ENCODE data around the gene ATRNL1. TPM values are rescaled to one million over a fixed set of nuclear protein-coding genes. Genes with fewer than 3 reads are reported as not detected.

The ATRNL1 gene
- polyA plus RNA-seq, 1 of the 3 experiments (the other 2 are of a cell fraction): 0.67 TPM

- H3K27me3 ChIP-seq (ENCODE audit: insufficient read depth): no peaks in the 10 kb centered on the region
- H3K4me3 ChIP-seq (ENCODE audit: low read depth in 2 of 2, low read length in 1 of 2): no peak overlapping the region
- no peak for DNase-seq
- H4K20me1 ChIP-seq (ENCODE audit: insufficient read depth): no peaks in the 10 kb centered on the region
- H3K9me2 ChIP-seq: no peaks in the 10 kb centered on the region
- no peaks in the 10 kb centered on the region for H3K36me3 ChIP-seq (replicated peaks in 1 of 2; ENCODE audit: control insufficient read depth in 1 of 2, insufficient read depth in 2 of 2, low read length in 1 of 2)
- ChIA-PET CTCF (no interaction called here), POLR2A (no interaction called here)
- H3K4me2 ChIP-seq: no peak overlapping the region
- no peak overlapping the region for H2AFZ ChIP-seq (ENCODE audit: low read depth)
- H3K4me1 ChIP-seq (ENCODE audit: control insufficient read depth in 1 of 2, insufficient read depth in 2 of 2, low read depth in 1 of 2, low read length in 1 of 2): no peaks in the 10 kb centered on the region
- no peaks in the 10 kb centered on the region for H3K9me3 ChIP-seq
- WGBS (ENCODE audit: low lambda C conversion rate): 10% methylated on average over 1 of the region's 1 CpG
- no peak overlapping the region for H3K27ac ChIP-seq (ENCODE audit: low read depth in 2 of 2, low read length in 1 of 2)
- H3K79me2 ChIP-seq (ENCODE audit: insufficient read depth): no peaks in the 10 kb centered on the region
- H3F3A ChIP-seq (replicated peaks; ENCODE audit: insufficient read depth): no peaks in the 10 kb centered on the region
- no peak overlapping the region for H3K9ac ChIP-seq
- TF ChIP-seq RFX5 (IDR thresholded peaks at IDR 0.05; ENCODE audit: low read length) (no peak), FOXM1 (IDR thresholded peaks at IDR 0.05; ENCODE audit: low read depth) (no peak), EP300 (IDR thresholded peaks at IDR 0.05; ENCODE audit: borderline replicate concordance in 1 of 2, low read depth in 1 of 2, low read length in 1 of 2) (no peak), EZH2phosphoT487 (IDR thresholded peaks at IDR 0.05; ENCODE audit: borderline replicate concordance, low read depth) (no peak), RAD21 (IDR thresholded peaks at IDR 0.05; ENCODE audit: low read length) (no peak), FOXJ3 (CRISPR knock-in tag; IDR thresholded peaks at IDR 0.05) (no peak), IRF3 (IDR thresholded peaks at IDR 0.05; ENCODE audit: low read depth, low read length) (no peak), FOSL2 (IDR thresholded peaks at IDR 0.05; ENCODE audit: borderline replicate concordance, low read depth) (no peak), CHD2 (IDR thresholded peaks at IDR 0.05; ENCODE audit: low read length, partially characterized antibody) (no peak), RCOR1 (IDR thresholded peaks at IDR 0.05; ENCODE audit: low read length) (no peak), ZBTB33 (IDR thresholded peaks at IDR 0.05; ENCODE audit: borderline replicate concordance, low read depth) (no peak), JUND (IDR thresholded peaks at IDR 0.05) (no peak)
Observed at GRCh38 chr10:115674496-115674895, 581.3 kb downstream of the ATRNL1 start.

- H3K9ac ChIP-seq: no peak overlapping the region
- no peak for DNase-seq
- no peaks in the 10 kb centered on the region for H3K27me3 ChIP-seq (ENCODE audit: insufficient read depth)
- no peaks in the 10 kb centered on the region for H3K9me2 ChIP-seq
- no peak overlapping the region for H3K4me2 ChIP-seq
- no peaks in the 10 kb centered on the region for H3K79me2 ChIP-seq (ENCODE audit: insufficient read depth)
- 54% methylated on average over 4 of the region's 4 CpGs for WGBS (ENCODE audit: low lambda C conversion rate)
- no peaks in the 10 kb centered on the region for H3K36me3 ChIP-seq (replicated peaks in 1 of 2; ENCODE audit: control insufficient read depth in 1 of 2, insufficient read depth in 2 of 2, low read length in 1 of 2)
- no peak overlapping the region for H3K27ac ChIP-seq (ENCODE audit: low read depth in 2 of 2, low read length in 1 of 2)
- H3K9me3 ChIP-seq: no peaks in the 10 kb centered on the region
- no peak overlapping the region for H2AFZ ChIP-seq (ENCODE audit: low read depth)
- H3K4me1 ChIP-seq (ENCODE audit: control insufficient read depth in 1 of 2, insufficient read depth in 2 of 2, low read depth in 1 of 2, low read length in 1 of 2): no peaks in the 10 kb centered on the region
- ChIA-PET CTCF (no interaction called here), POLR2A (interaction anchor here (0.6 kb wide), 1 partner anchor 10 kb away, joined by 3 read pairs; no protein-coding TSS in a partner anchor)
- H3K4me3 ChIP-seq (ENCODE audit: low read depth in 2 of 2, low read length in 1 of 2): no peak overlapping the region
- no peaks in the 10 kb centered on the region for H3F3A ChIP-seq (replicated peaks; ENCODE audit: insufficient read depth)
- no peaks in the 10 kb centered on the region for H4K20me1 ChIP-seq (ENCODE audit: insufficient read depth)
- TF ChIP-seq ZBTB33 (IDR thresholded peaks at IDR 0.05; ENCODE audit: borderline replicate concordance, low read depth): no peak
- TF ChIP-seq MEF2A (IDR thresholded peaks at IDR 0.05; ENCODE audit: borderline replicate concordance, low read depth): no peak
- no peak for TF ChIP-seq USF1 (IDR thresholded peaks at IDR 0.05; ENCODE audit: borderline replicate concordance, low read depth)
- no peak for TF ChIP-seq CTCF (IDR thresholded peaks at IDR 0.05)
- TF ChIP-seq TEAD4 (IDR thresholded peaks at IDR 0.05; ENCODE audit: borderline replicate concordance, insufficient read depth): no peak
- TF ChIP-seq TCF12 (IDR thresholded peaks at IDR 0.05): no peak
- no peak for TF ChIP-seq SMC3 (IDR thresholded peaks at IDR 0.05; ENCODE audit: low read depth, low read length)
- TF ChIP-seq PBX3 (IDR thresholded peaks at IDR 0.05): no peak
- TF ChIP-seq JUND (IDR thresholded peaks at IDR 0.05): no peak
- TF ChIP-seq EZH2phosphoT487 (IDR thresholded peaks at IDR 0.05; ENCODE audit: borderline replicate concordance, low read depth): no peak
- TF ChIP-seq CHD2 (IDR thresholded peaks at IDR 0.05; ENCODE audit: low read length, partially characterized antibody): no peak
- no peak for TF ChIP-seq NFIC (IDR thresholded peaks at IDR 0.05; ENCODE audit: borderline replicate concordance)
Observed at GRCh38 chr10:115696747-115697146, 603.6 kb downstream of the ATRNL1 start.
